ENCODE data around the gene TNFSF8.

DNA sequence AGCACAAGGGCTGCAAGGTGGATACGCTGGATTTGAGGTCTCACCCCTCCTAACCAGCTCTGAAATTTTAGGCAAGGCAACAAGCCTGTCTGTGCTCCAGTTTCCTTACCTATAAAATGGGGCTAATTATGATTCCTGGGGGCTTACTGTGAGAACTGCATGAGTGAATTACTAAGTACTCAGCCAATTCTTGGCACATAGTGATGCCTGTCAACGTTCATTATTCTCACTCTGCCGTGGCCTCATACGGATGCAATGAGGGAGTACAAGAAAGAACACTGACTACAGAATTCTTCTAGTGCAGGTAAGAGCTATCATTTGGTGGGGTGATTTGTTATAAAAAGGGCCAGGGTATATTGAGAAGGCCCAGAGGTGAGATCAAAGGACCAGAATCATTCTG, 16.7 kb downstream of the TNFSF8 start:
- TF ChIP-seq, protein P1, sequence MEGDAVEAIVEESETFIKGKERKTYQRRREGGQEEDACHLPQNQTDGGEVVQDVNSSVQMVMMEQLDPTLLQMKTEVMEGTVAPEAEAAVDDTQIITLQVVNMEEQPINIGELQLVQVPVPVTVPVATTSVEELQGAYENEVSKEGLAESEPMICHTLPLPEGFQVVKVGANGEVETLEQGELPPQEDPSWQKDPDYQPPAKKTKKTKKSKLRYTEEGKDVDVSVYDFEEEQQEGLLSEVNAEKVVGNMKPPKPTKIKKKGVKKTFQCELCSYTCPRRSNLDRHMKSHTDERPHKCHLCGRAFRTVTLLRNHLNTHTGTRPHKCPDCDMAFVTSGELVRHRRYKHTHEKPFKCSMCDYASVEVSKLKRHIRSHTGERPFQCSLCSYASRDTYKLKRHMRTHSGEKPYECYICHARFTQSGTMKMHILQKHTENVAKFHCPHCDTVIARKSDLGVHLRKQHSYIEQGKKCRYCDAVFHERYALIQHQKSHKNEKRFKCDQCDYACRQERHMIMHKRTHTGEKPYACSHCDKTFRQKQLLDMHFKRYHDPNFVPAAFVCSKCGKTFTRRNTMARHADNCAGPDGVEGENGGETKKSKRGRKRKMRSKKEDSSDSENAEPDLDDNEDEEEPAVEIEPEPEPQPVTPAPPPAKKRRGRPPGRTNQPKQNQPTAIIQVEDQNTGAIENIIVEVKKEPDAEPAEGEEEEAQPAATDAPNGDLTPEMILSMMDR (IDR thresholded peaks at IDR 0.05; ENCODE audit: low read length): no peak
- TF ChIP-seq EZH2 (IDR thresholded peaks at IDR 0.05; ENCODE audit: borderline replicate concordance, low read length): no peak

Data from OCI-LY1 (cell line).